Esophagus muscularis mucosa (tissue), 4 donors: ENCODE measurements around the gene ARL13B. TPM values are rescaled to one million over a fixed set of nuclear protein-coding genes. Genes with fewer than 3 reads are reported as not detected.

Source experiments
- DNase-seq: peaks from one replicate; pipeline ENCODE4 v3.0.0-alpha.2; 2017; ENCODE audit errors: extremely low spot score
- H3K27ac ChIP-seq, 4 donors: fragments of 200-600 bp; sonication (generic); replicated peaks in 1 of 4; 1 replicate in 3 of 4; 2 replicates in 1 of 4; pipeline ENCODE4 v1.5.1; 2016 to 2019; ENCODE audit warnings: mild to moderate bottlenecking in 1 of 4
- H3K27me3 ChIP-seq, 4 donors: fragments of 200-600 bp; sonication (generic); one replicate each; pipeline versions ENCODE4 v1.5.1 to v1.6.0; 2016 to 2019
- H3K36me3 ChIP-seq, 4 donors: fragments of 200-600 bp; sonication (generic); one replicate each; pipeline ENCODE4 v1.5.1; 2016 to 2019
- H3K4me1 ChIP-seq, 4 donors: fragments of 200-600 bp; sonication (generic); one replicate each; pipeline ENCODE4 v1.5.1; 2016 to 2019
- H3K4me3 ChIP-seq, 4 donors: fragments of 200-600 bp; sonication (generic); 1 replicate in 2 of 4; 2 replicates in 2 of 4; pipeline ENCODE4 v1.5.1; 2016 to 2019; ENCODE audit warnings: mild to moderate bottlenecking in 4 of 4, moderate library complexity in 1 of 4
- H3K9me3 ChIP-seq, 4 donors: fragments of 200-600 bp; sonication (generic); 1 replicate in 3 of 4; 2 replicates in 1 of 4; pipeline ENCODE4 v1.5.1; 2016 to 2019
- EP300 ChIP-seq: sonication (generic); formaldehyde crosslinking; IDR thresholded peaks from one replicate; pipeline ENCODE4 v1.6.1; 2017; ENCODE audit warnings: antibody characterized with exemption
- POLR2A ChIP-seq: fragments of 450-650 bp; IDR thresholded peaks from one replicate; pipeline ENCODE4 v1.6.1; 2017; ENCODE audit warnings: antibody characterized with exemption, moderate library complexity, mild to moderate bottlenecking, low read depth
- POLR2AphosphoS5 ChIP-seq, 2 donors: sonication (generic); formaldehyde crosslinking; IDR thresholded peaks; one replicate each; pipeline ENCODE4 v1.6.1; 2017; ENCODE audit warnings: antibody characterized with exemption in 2 of 2
- WGBS: methylation state at CpG from one replicate; pipeline ENCODE4 v1.1.5; 2018; 5-methylcytosine and 5-hydroxymethylcytosine counted together
- intact Hi-C: fragments of 100-400 bp; cut with DNase I; formaldehyde crosslinking; loops from one replicate; pipeline ENCODE4 v1.15.1; 2023
- total RNA-seq, 4 donors: library from RNA; depleted of rRNA; stranded (reverse); fragments of >200 nt; gene quantifications; one replicate each; pipeline versions ENCODE4 v1.1.0 to v1.2.1, GENCODE V29; 2016
- TF ChIP-seq, protein P1 (sequence below), 3 experiments: fragments of 200-600 bp in 2 of 3; fragments of 450-650 bp in 1 of 3; sonication (generic) in 2 of 3; IDR thresholded peaks; one replicate each; pipeline ENCODE4 v1.5.1; 2017 to 2019; ENCODE audit warnings: antibody characterized with exemption in 3 of 3, mild to moderate bottlenecking in 2 of 3, moderate library complexity in 1 of 3

The ARL13B gene
- total RNA-seq, 4 donors from 2014 or later, result 11.8 to 17.0 (median 14.6) TPM

DNA sequence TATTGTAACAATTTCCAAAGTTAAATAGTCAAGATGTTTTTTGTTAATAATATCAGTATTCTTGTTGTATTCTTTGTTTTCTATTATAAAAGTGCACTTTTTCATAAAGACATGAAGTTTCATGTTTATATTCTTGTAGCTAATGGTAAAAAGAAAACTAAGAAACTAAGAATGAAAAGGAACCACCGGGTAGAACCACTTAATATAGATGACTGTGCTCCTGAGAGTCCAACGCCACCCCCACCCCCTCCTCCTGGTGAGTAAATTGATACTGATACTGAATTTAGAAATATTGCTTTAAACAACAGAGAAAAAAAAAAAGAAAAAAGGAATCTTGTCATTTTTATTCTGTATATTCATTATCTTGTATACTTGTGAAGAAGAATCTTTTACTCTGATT lies 69.3 kb downstream of the ARL13B start:
- H3K9me3 ChIP-seq, result no peaks in the 10 kb centered on the region
- peaks cover 6 to 16% (median 9%) of the 10 kb centered on the region in 4 donors for H3K36me3 ChIP-seq
- intact Hi-C loops, result no loop called here
- WGBS, result 95% methylated on average over 2 of the region's 2 CpGs
- H3K27me3 ChIP-seq, result no peaks in the 10 kb centered on the region
- H3K4me1 ChIP-seq, result no peaks in the 10 kb centered on the region
- no peak for DNase-seq
- no peak for TF ChIP-seq POLR2A
- no peak for TF ChIP-seq POLR2AphosphoS5 (IDR thresholded peaks at IDR 0.05)
- TF ChIP-seq, protein P1, sequence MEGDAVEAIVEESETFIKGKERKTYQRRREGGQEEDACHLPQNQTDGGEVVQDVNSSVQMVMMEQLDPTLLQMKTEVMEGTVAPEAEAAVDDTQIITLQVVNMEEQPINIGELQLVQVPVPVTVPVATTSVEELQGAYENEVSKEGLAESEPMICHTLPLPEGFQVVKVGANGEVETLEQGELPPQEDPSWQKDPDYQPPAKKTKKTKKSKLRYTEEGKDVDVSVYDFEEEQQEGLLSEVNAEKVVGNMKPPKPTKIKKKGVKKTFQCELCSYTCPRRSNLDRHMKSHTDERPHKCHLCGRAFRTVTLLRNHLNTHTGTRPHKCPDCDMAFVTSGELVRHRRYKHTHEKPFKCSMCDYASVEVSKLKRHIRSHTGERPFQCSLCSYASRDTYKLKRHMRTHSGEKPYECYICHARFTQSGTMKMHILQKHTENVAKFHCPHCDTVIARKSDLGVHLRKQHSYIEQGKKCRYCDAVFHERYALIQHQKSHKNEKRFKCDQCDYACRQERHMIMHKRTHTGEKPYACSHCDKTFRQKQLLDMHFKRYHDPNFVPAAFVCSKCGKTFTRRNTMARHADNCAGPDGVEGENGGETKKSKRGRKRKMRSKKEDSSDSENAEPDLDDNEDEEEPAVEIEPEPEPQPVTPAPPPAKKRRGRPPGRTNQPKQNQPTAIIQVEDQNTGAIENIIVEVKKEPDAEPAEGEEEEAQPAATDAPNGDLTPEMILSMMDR (IDR thresholded peaks at IDR 0.05), result no peak
- no peak for TF ChIP-seq EP300
- no peak overlapping the region for H3K27ac ChIP-seq
- H3K4me3 ChIP-seq, result no peak overlapping the region

DNA sequence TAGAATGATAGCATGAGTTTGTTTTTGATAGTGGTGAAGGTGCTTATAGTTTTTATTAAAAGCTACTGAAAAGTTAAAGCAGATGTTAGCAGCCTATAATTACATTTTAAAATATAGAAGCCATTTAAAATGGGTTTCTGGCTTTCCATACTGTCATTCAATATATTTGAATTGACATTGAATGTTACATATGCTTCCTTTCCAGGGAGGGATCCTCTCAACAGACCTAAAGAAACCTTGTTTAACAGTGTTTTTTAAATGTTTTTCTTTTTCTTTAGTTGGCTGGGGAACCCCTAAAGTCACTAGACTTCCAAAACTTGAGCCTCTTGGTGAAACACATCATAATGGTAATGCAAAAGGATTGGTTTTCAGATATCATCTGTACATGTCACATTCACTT lies 70.6 kb downstream of the ARL13B start:
- Histone ChIP-seq H3K36me3 (peaks cover 0 to 6% (median 0%) of the 10 kb centered on the region in 4 donors), H3K27me3 (no peaks in the 10 kb centered on the region), H3K4me1 (no peaks in the 10 kb centered on the region), H3K4me3 (no peak overlapping the region), H3K27ac (no peak overlapping the region), H3K9me3 (no peaks in the 10 kb centered on the region)
- intact Hi-C loops, result no loop called here
- DNase-seq, result no peak
- TF ChIP-seq POLR2A (no peak), POLR2AphosphoS5 (IDR thresholded peaks at IDR 0.05) (no peak), EP300 (no peak)
- TF ChIP-seq, protein P1 (IDR thresholded peaks at IDR 0.05), result no peak

DNA sequence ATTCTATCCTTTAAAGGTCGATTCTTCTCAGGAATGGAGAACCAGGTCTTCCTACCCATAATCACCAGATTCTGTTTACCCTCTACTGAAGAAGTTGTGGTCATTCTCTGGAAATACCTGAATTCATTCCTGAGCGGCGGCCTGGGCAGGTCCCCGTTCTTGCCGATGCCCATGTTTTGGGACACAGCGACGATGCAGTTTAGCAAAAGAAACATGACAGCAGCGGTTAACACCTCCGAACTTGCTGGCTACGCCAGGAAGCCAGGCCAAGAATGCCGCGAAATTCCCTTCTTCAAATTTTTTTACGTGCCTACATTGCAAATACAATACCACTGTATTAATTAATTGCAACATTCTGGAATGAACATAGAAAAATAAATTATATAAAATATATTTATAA lies 81.3 kb downstream of the ARL13B start:
- Histone ChIP-seq H3K9me3 (no peaks in the 10 kb centered on the region), H3K4me1 (peaks cover 16 to 32% (median 29%) of the 10 kb centered on the region in 4 donors), H3K27me3 (no peaks in the 10 kb centered on the region), H3K27ac (no peak overlapping the region), H3K4me3 (no peak overlapping the region), H3K36me3 (peaks cover 0 to 24% (median 0%) of the 10 kb centered on the region in 4 donors)
- intact Hi-C loops, result loop anchor here (10.0 kb wide), 2 partner anchors 86 to 156 kb away; partner anchors contain the start of gene PROS1
- no peak for DNase-seq
- TF ChIP-seq EP300 (no peak), POLR2AphosphoS5 (IDR thresholded peaks at IDR 0.05) (no peak), POLR2A (no peak)
- TF ChIP-seq, protein P1 (IDR thresholded peaks at IDR 0.05), result no peak
- WGBS, result 98% methylated on average over 13 of the region's 13 CpGs

DNA sequence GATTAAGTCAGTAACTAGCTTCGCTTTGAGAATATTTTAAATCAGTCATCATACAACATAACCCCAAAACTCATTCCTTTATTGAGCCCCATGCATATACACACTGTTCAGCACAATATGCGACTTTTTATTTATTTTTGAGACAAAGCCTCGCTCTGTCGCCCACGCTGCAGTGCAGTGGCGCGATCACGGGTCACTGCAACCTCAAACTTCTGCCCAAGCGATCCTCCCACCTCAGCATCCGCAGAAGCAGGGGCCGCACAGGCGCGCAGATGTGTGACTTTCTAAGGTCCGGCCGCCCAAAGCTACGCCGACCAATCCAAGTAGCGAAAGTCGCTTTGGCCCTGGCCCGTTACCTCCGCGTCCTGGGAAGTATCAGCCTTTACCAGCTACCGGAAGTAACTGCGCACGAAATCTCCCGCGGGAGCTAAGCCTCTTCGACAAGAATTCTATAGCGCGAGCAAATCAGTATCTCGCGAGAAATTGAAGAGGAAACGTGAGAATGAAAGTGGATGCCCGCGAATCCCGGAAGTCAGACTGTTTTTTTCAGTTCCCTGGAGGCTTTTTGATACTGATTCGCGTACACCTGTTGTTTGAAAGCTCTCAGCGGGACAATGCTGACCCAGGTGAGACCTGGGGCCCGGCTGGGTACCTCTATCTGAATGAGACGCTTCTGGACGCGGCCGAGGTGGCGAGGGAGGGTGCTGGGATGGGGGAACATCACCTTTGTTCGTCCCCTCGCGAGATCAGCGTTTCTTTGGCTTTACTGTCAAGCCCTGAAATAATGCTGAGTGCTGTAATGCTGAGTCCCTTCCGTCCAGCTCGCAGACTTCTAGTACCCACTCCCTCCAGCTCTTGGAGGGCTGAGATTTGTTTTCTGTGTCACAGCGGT lies 82.8 kb downstream of the ARL13B start, which contains the start of the genes DHFR2 and NSUN3:
DHFR2 (minus strand) TSS at position 404 of the 892 bp plus-strand sequence. CDS start 1,405 bp downstream, outside the sequence.
NSUN3 (plus strand) TSS at position 549 of the 892 bp plus-strand sequence; CDS start at position 615, 66 bp downstream.
- H3K9me3 ChIP-seq, result no peaks in the 10 kb centered on the region
- TF ChIP-seq POLR2AphosphoS5 (IDR thresholded peaks at IDR 0.05) (peak in 1 of 2 donors; percentile 78), POLR2A (no peak)
- H3K27me3 ChIP-seq, result no peaks in the 10 kb centered on the region
- peaks cover 16 to 32% (median 29%) of the 10 kb centered on the region in 4 donors for H3K4me1 ChIP-seq
- H3K36me3 ChIP-seq, result peaks cover 0 to 36% (median 2%) of the 10 kb centered on the region in 4 donors
- peak; percentile 96 for DNase-seq
- WGBS, result under 1% methylated on average over 40 of the region's 52 CpGs
- H3K4me3 ChIP-seq, result peak within 1 kb of the TSS; percentile 65 to 81 (median 68)
- intact Hi-C loops, result loop anchor here (10.0 kb wide), 2 partner anchors 88 to 158 kb away; partner anchors contain the start of gene PROS1
- peak within 1 kb of the TSS; percentile 89 to 92 (median 91) for H3K27ac ChIP-seq
